ENCODE results near the gene C5orf58.

Gene C5orf58

GRCh38 chr5:170261528-170262043, 28.8 kb downstream of the C5orf58 start:
- no peak for DNase-seq

- peak; percentile 44 for DNase-seq
Measured at GRCh38 chr5:170262061-170263045, 29.6 kb downstream of the C5orf58 start.

GRCh38 chr5:170263906-170264305, 31.1 kb downstream of the C5orf58 start:
- no peak for DNase-seq

GRCh38 chr5:170265522-170265921, 32.7 kb downstream of the C5orf58 start:
- DNase-seq = no peak

GRCh38 chr5:170266570-170267381, 34.0 kb downstream of the C5orf58 start:
- peak; percentile 52 for DNase-seq

GRCh38 chr5:170267431-170268152, 34.8 kb downstream of the C5orf58 start:
- peak; percentile 88 for DNase-seq

- DNase-seq = no peak
Measured at GRCh38 chr5:170268153-170268689, 35.4 kb downstream of the C5orf58 start.

- DNase-seq = no peak
Measured at GRCh38 chr5:170268884-170269283, 36.1 kb downstream of the C5orf58 start.

- peak; percentile 88 for DNase-seq
Measured at GRCh38 chr5:170269579-170269978, 36.8 kb downstream of the C5orf58 start.

GRCh38 chr5:170270293-170271069, 37.7 kb downstream of the C5orf58 start:
- DNase-seq = peak; percentile 66

GRCh38 chr5:170273968-170274710, 41.4 kb downstream of the C5orf58 start:
- DNase-seq = peak; percentile 73

- DNase-seq = no peak
Measured at GRCh38 chr5:170275376-170275994, 42.7 kb downstream of the C5orf58 start.

GRCh38 chr5:170276140-170276539, 43.4 kb downstream of the C5orf58 start:
- no peak for DNase-seq

GRCh38 chr5:170277867-170278281, 45.1 kb downstream of the C5orf58 start:
- no peak for DNase-seq

- DNase-seq = peak; percentile 97
Measured at GRCh38 chr5:170278611-170279458, 46.0 kb downstream of the C5orf58 start.

- no peak for DNase-seq
Measured at GRCh38 chr5:170279459-170279817, 46.7 kb downstream of the C5orf58 start.

- no peak for DNase-seq
Measured at GRCh38 chr5:170280011-170280493, 47.3 kb downstream of the C5orf58 start.

GRCh38 chr5:170283296-170283695, 50.5 kb downstream of the C5orf58 start:
- no peak for DNase-seq

- no peak for DNase-seq
Measured at GRCh38 chr5:170284231-170284630, 51.4 kb downstream of the C5orf58 start.

Data from activated CD4-positive, alpha-beta T cell treated with anti-CD3 and anti-CD28 coated beads, Interleukin-2, amount 50 U/mL, for 16 hours (primary cell).